ENCODE results near the gene PAX5. TPM values are rescaled to one million over a fixed set of nuclear protein-coding genes. Genes with fewer than 3 reads are reported as not detected.
A peak's percentile ranks its signal among the peaks of the same experiment; 100 is the strongest.
"Not testable (repeated sequence)": the region's sequence is repeated elsewhere in the genome, so short reads cannot be mapped to it uniquely, and the experiment has no call there.

The PAX5 gene
- total RNA-seq, 1 experiment from 2014 or later = 0.39 TPM

DNA sequence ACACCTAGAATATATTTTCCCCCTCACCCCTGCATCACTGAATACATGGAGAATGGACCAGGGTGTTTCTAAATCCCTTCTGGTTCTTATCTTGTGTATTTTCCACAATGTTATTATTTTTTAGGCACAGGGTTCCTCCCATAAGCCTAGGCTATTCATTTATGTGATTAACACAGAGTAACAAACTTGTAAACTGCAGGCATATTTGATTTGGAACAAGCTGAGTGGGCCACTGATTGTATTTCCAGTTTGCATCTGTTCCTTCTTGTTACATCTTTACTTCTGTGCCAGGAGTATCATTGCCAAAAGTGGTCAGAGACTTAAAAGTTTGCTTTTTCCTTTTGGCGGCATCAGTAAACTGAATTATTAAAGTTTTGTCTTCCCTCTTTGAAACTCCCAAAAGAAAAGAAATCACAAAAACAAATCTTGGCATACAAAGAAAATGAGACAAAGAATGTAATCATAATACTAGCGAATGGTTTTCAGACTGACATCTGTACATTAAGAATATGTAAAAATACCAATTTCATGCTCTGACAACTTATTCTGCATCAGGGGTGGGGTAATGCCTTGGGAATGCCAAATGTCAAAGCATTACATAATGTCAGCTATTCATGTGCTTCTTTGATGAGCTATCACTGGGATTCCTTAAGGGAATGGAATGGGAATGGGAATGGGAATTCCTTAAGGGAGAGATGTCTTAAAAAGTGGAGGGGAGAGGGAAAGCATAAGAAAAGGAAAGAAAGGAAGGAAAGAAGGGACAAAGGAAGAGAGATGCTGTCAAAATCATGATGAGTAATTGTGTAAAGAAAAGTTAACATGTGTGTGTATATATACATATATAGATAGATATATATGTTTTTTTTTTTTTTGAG is 22.2 kb upstream of the PAX5 start:
- Histone ChIP-seq H2BK20ac (ENCODE audit: low read depth, low read length, poor library complexity, severe bottlenecking) (peak overlapping the region; percentile 60), H2BK120ac (ENCODE audit: low read depth, low read length, poor library complexity, severe bottlenecking) (no peak overlapping the region), H3K27ac (ENCODE audit: insufficient read length, low read depth, low read length) (no peak overlapping the region), H2BK15ac (ENCODE audit: low read depth, low read length) (no peak overlapping the region), H3K4me1 (ENCODE audit: insufficient read depth, low read length) (peaks cover 9% of the 10 kb centered on the region; the same call in 1 of the 2 replicates), H3K14ac (ENCODE audit: insufficient read depth, low read length) (no peak overlapping the region), H3K18ac (ENCODE audit: insufficient read length, low read depth, low read length) (no peak overlapping the region), H3K79me2 (ENCODE audit: insufficient read depth, low read length) (no peaks in the 10 kb centered on the region), H3K9ac (ENCODE audit: extremely low read depth, insufficient read length, low read length) (no peak overlapping the region), H3K23ac (ENCODE audit: insufficient read length, low read depth, low read length) (no peak overlapping the region), H3T11ph (ENCODE audit: low read length) (no peak overlapping the region), H3K79me1 (ENCODE audit: insufficient read depth, low read depth, low read length, poor library complexity, severe bottlenecking) (no peaks in the 10 kb centered on the region), H4K8ac (replicated peaks; ENCODE audit: insufficient read length, low read depth, low read length) (no peak overlapping the region), H3K27me3 (ENCODE audit: insufficient read depth, low read length) (no peaks in the 10 kb centered on the region), H4K20me1 (ENCODE audit: control insufficient read depth, insufficient read depth, insufficient read length) (no peaks in the 10 kb centered on the region), H2BK12ac (ENCODE audit: insufficient read length, low read depth, low read length) (no peak overlapping the region), H3K23me2 (ENCODE audit: insufficient read length, low read depth, low read length, poor library complexity, severe bottlenecking) (no peaks in the 10 kb centered on the region), H3K9me3 (ENCODE audit: control insufficient read depth, low read depth, low read length) (no peaks in the 10 kb centered on the region), H4K91ac (ENCODE audit: insufficient read length, low read depth, low read length) (no peak overlapping the region), H2BK5ac (ENCODE audit: insufficient read length, low read length) (no peak overlapping the region), H3K56ac (ENCODE audit: insufficient read length, low read depth, low read length) (no peak overlapping the region), H2AFZ (ENCODE audit: low read length) (no peak overlapping the region), H4K5ac (ENCODE audit: insufficient read length, low read depth, low read length) (no peak overlapping the region), H3K4me2 (ENCODE audit: insufficient read depth, insufficient read length, low read length) (no peak overlapping the region), H3K4ac (ENCODE audit: low read depth, low read length) (no peak overlapping the region), H2AK5ac (ENCODE audit: insufficient read length, low read length) (no peak overlapping the region)
- WGBS (ENCODE audit: extremely low coverage, insufficient read length, low lambda C conversion rate) = no CpG with 5 or more reads among the region's 2 CpGs
- Mint-ChIP-seq H3K4me3 (no peak overlapping the region), H3K4me1 (peaks cover 43 to 44% of the 10 kb centered on the region in 2 experiments), H3K36me3 (ENCODE audit: insufficient read depth in 1 of 3, low read depth in 3 of 3) (no peaks in the 10 kb centered on the region), H3K27ac (no peak overlapping the region), H3K27me3 (ENCODE audit: low read depth) (peaks cover 5% of the 10 kb centered on the region), H3K9me3 (no peaks in the 10 kb centered on the region; a peak in 1 of 5 replicates)
- DNase-seq = no peak
- TF ChIP-seq, protein P1, sequence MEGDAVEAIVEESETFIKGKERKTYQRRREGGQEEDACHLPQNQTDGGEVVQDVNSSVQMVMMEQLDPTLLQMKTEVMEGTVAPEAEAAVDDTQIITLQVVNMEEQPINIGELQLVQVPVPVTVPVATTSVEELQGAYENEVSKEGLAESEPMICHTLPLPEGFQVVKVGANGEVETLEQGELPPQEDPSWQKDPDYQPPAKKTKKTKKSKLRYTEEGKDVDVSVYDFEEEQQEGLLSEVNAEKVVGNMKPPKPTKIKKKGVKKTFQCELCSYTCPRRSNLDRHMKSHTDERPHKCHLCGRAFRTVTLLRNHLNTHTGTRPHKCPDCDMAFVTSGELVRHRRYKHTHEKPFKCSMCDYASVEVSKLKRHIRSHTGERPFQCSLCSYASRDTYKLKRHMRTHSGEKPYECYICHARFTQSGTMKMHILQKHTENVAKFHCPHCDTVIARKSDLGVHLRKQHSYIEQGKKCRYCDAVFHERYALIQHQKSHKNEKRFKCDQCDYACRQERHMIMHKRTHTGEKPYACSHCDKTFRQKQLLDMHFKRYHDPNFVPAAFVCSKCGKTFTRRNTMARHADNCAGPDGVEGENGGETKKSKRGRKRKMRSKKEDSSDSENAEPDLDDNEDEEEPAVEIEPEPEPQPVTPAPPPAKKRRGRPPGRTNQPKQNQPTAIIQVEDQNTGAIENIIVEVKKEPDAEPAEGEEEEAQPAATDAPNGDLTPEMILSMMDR (conservative IDR thresholded peaks at IDR 0.05) = no peak

DNA sequence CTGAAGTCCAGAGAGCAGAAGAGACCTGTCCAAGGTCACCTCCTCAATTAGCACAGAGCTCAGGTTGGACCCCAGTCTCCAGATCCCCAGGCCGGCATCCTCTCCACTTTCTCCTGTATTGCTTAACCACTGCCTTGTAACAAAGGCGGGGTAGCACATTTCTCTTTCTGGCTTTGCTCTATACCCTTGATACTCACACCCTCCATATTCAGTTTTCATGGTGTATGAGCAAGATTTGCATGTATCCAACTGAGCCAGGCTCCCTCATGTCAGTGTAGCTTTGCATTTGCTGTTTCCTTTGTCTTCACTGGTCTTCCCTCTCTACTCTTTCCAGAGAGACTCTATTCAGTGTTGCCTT is 20.3 kb upstream of the PAX5 start:
- H2BK120ac ChIP-seq (ENCODE audit: low read depth, low read length, poor library complexity, severe bottlenecking); H3K18ac ChIP-seq (ENCODE audit: insufficient read length, low read depth, low read length); DNase-seq; H3K4me1 ChIP-seq (ENCODE audit: insufficient read depth, low read length); H3K79me1 ChIP-seq (ENCODE audit: insufficient read depth, low read depth, low read length, poor library complexity, severe bottlenecking); H4K91ac ChIP-seq (ENCODE audit: insufficient read length, low read depth, low read length); H2BK5ac ChIP-seq (ENCODE audit: insufficient read length, low read length); H3K27ac ChIP-seq (ENCODE audit: insufficient read length, low read depth, low read length); H3K4ac ChIP-seq (ENCODE audit: low read depth, low read length); H2BK15ac ChIP-seq (ENCODE audit: low read depth, low read length); H4K5ac ChIP-seq (ENCODE audit: insufficient read length, low read depth, low read length); H3K9me3 Mint-ChIP-seq; H2BK20ac ChIP-seq (ENCODE audit: low read depth, low read length, poor library complexity, severe bottlenecking); H2AFZ ChIP-seq (ENCODE audit: low read length); H3K23me2 ChIP-seq (ENCODE audit: insufficient read length, low read depth, low read length, poor library complexity, severe bottlenecking); H3K56ac ChIP-seq (ENCODE audit: insufficient read length, low read depth, low read length); H3K27me3 Mint-ChIP-seq (ENCODE audit: low read depth); H3T11ph ChIP-seq (ENCODE audit: low read length); H3K36me3 Mint-ChIP-seq (ENCODE audit: insufficient read depth in 1 of 3, low read depth in 3 of 3); H2AK5ac ChIP-seq (ENCODE audit: insufficient read length, low read length); H2BK12ac ChIP-seq (ENCODE audit: insufficient read length, low read depth, low read length); H3K23ac ChIP-seq (ENCODE audit: insufficient read length, low read depth, low read length); H3K9me3 ChIP-seq (ENCODE audit: control insufficient read depth, low read depth, low read length); H3K79me2 ChIP-seq (ENCODE audit: insufficient read depth, low read length); H3K14ac ChIP-seq (ENCODE audit: insufficient read depth, low read length); H3K27me3 ChIP-seq (ENCODE audit: insufficient read depth, low read length); H4K8ac ChIP-seq (replicated peaks; ENCODE audit: insufficient read length, low read depth, low read length); H4K20me1 ChIP-seq (ENCODE audit: control insufficient read depth, insufficient read depth, insufficient read length); H3K9ac ChIP-seq (ENCODE audit: extremely low read depth, insufficient read length, low read length): not testable (repeated sequence)
- no CpG with 5 or more reads among the region's 2 CpGs for WGBS (ENCODE audit: extremely low coverage, insufficient read length, low lambda C conversion rate)
- Mint-ChIP-seq H3K4me3 (peak overlapping the region in 1 of 2 experiments; percentile 45; a peak in 3 of 5 replicates), H3K4me1 (peaks cover 44 to 50% of the 10 kb centered on the region in 2 experiments), H3K27ac (peak overlapping the region; percentile 75 to 90 (median 85); a peak in 6 of 7 replicates)
- peak overlapping the region; percentile 1 for H3K4me2 ChIP-seq (ENCODE audit: insufficient read depth, insufficient read length, low read length)
